Right ventricle myocardium inferior (tissue), 1 donor: ENCODE results near the gene TPP1. TPM values are rescaled to one million over a fixed set of nuclear protein-coding genes. Genes with fewer than 3 reads are reported as not detected.
A peak's percentile ranks its signal among the peaks of the same experiment; 100 is the strongest.

Experiments
- ATAC-seq: fragments of 200-7000 bp; cut with Tn5 transposase; one replicate; pipeline ENCODE4 v1.9.1; 2020; ENCODE audit warnings: mild to moderate bottlenecking, moderate library complexity
- DNase-seq: peaks from one replicate; pipeline ENCODE4 v3.0.0; 2021; ENCODE audit errors: missing footprints
- intact Hi-C: fragments of 100-400 bp; cut with DNase I; formaldehyde crosslinking; loops from one replicate; pipeline ENCODE4 v1.11.0; 2022
- long read RNA-seq: library from polyadenylated mRNA; unstranded; transcript quantifications from one replicate; pipeline ENCODE4 v2.0.0, GENCODE V29; 2021
- total RNA-seq: library from RNA; stranded (reverse); fragmentation: NEBNext Ultra II Directional; extraction: Animal tissue kit (Norgen Biotek cat#: 25700); gene quantifications from one replicate; pipeline ENCODE4 v1.2.1, GENCODE V29; 2021
- donor health status: DM: no; HTN: yes; CAD: no; lungs with severe emphysema.

TPP1 gene
- 81.5 TPM for total RNA-seq
- long read RNA-seq, transcript TPP1-201 (13 exons, 3,560 nt), result major isoform, 32 of 48 reads
- long read RNA-seq, transcript TPP1-214 (12 exons, 3,578 nt), result minor isoform, 7 of 48 reads
- long read RNA-seq, partial matches to known transcripts, result 5 of 48 reads
- long read RNA-seq, other reads (novel, unspliced or antisense), result 1 of 48 reads

DNA sequence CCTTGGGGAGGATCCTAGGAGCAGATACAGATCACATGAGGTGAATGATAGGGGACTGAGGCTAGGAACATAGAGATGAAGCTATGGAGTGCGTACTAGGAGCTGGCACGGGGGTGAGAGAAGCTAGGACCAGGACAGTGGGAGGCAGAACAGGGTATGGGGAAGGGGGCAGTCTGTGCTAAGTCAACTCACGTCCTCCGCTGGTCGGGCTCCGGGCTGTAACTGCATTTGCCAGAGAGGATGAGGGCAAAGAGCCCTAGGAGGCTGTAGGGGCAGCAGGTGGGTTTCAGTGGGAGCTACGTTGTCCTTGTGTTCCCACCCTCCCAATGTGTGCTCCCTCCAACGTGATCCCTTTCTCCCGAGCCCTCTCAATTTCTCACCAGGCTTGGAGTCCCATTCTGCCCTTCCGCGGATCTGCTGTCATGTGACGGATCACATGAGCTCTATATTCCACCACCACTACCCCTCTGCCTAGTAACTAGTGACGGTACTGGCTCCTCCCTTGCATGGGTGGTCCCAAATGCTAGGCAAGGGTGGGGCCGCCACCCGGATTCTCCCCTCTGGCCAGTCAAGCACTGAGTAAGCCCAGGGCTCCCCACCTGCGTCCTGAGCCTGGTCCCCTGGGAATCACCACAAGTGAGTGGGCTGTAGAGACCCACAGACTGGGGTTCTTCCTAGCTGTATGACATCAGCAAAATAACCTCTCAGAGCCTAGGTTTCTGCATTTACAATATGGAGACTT is at the start of gene TPP1:
Gene TPP1 (minus strand): TSS at position 419 of the 742 bp plus-strand sequence. CDS start 22 bp downstream, at position 397.
- intact Hi-C loops, result no loop called here

GRCh38 chr11:6667733-6668374 is 48.6 kb upstream of the TPP1 start:
- intact Hi-C loops, result loop anchor here (5.0 kb wide), 1 partner anchor 136 kb away; no protein-coding TSS in a partner anchor
- no peak for DNase-seq

More for the DNA sequence above, at the start of gene TPP1:
- DNase-seq, result peak; percentile 94
- peak; percentile 97 for ATAC-seq

GRCh38 chr11:6666302-6667183 is 47.3 kb upstream of the TPP1 start:
- intact Hi-C loops, result loop anchor here (5.0 kb wide), 1 partner anchor 134 kb away; no protein-coding TSS in a partner anchor
- no peak for DNase-seq
- no peak for ATAC-seq

More at GRCh38 chr11:6667733-6668374, 48.6 kb upstream of the TPP1 start:
- ATAC-seq, result peak; percentile 60

DNA sequence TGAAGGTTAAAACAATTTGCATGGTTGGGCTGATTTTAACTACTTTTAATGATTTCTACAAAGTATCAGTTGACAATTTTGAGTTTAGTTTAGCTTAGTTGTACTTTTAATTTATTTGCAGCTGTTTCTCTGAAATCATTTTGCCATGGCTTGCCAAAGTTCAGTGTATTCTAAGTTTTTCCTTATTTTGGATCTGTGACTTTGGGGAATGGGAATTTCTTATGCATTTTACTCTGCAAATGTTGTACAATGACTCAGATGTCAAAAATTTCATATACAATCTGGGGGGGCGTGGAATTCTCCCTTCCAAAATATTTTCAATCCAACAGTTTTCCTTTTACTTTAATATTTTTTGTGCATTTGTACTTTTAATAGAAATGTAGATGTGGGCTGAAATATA is 45.3 kb upstream of the TPP1 start:
- intact Hi-C loops, result no loop called here
- DNase-seq (no peak), ATAC-seq (no peak)

GRCh38 chr11:6663794-6664469 is 44.7 kb upstream of the TPP1 start:
- ATAC-seq (peak; percentile 65), DNase-seq (no peak)
- intact Hi-C loops, result no loop called here

- no peak for DNase-seq
- no peak for ATAC-seq
- intact Hi-C loops, result no loop called here
Measured at GRCh38 chr11:6660712-6661111, 41.5 kb upstream of the TPP1 start.

- no peak for DNase-seq
- ATAC-seq, result no peak
- intact Hi-C loops, result no loop called here
Measured at GRCh38 chr11:6658647-6659046, 39.4 kb upstream of the TPP1 start.

- no peak for DNase-seq
- intact Hi-C loops, result no loop called here
- ATAC-seq, result no peak
Measured at GRCh38 chr11:6657346-6657745, 38.1 kb upstream of the TPP1 start.

- ATAC-seq (no peak), DNase-seq (no peak)
- intact Hi-C loops, result no loop called here
Measured at GRCh38 chr11:6656936-6657335, 37.7 kb upstream of the TPP1 start.

DNA sequence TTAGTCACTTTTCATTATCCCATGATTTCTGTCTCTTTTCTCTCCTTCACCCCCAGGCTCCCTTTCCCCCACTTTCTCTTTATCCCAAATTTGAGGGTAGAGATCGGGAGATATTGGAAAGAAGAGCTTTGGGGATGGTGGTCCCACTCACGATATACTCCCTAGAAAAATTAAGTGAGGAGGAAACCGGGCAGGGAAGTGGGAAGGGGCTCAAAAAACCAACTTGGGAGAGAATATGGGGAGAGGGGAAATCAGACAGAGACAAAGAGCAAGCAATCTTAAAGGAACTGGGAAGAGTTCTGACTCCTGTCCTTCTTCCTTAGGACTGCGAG is 37.3 kb upstream of the TPP1 start:
- no peak for ATAC-seq
- intact Hi-C loops, result no loop called here
- DNase-seq, result no peak

GRCh38 chr11:6655790-6656583 is 36.8 kb upstream of the TPP1 start, which contains the start of gene DCHS1:
Gene DCHS1 (minus strand): TSS chr11:6655809. CDS start chr11:6641613, 14,196 bp downstream.
- ATAC-seq (peak; percentile 42), DNase-seq (peak; percentile 74)
- intact Hi-C loops, result no loop called here

- DNase-seq (peak; percentile 68), ATAC-seq (peak; percentile 50)
- intact Hi-C loops, result no loop called here
Measured at GRCh38 chr11:6655020-6655789, 36.0 kb upstream of the TPP1 start.

DNA sequence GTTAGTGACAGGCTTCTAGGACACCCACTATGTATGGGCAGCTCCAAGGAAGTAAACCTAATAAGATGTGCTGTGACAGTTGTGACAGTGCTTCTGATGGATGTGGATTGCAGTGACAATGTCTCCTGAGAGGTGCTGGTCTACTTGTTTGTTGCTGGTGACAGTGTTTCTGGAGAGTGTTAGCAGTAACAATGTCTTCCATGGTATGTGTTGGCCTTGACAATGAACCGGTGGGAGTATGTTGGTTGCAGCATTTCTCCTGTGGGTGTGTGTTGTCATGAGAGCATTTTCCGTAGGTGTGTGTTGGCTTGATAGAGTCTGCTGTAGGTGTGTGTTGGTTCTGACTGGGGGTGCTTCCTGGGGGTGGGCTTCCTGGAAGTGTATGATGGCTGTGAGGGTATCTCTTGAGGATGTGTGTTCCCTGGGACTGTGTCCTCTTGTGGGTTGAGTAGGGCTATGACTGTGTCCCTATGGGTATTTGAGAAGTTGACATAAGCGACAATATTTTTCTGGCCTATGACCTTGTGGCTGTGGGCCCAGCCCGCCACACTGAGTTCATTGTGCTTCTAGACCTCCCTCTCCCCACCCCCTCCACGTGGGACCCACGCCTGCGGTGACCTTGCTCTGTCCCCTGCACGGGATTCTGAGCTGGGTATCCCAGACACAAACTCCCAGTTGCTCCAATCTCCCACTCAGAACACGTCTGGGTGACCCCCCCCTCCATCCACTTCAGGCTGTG is 35.2 kb upstream of the TPP1 start:
- intact Hi-C loops, result no loop called here
- ATAC-seq (peak; percentile 42), DNase-seq (peak; percentile 67)

DNA sequence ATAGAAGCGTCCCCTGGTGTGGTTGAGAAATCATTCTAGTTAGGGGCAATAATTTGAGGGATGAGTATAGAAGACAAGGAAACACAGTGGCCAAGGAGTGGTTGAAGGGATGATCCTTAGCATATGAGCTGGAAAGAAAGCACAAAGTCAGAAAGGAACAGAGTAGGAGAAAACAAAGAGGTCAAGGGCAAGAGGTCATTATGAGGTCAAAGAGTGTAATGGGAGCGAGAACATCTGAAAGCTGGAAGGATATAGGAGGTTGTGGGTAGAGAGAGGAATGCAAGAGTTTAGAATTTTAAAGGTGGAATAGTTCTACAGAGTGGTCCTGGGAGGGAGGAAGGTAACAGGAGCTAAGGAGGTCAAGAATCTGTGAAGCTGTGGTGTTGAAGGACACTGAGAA is 34.4 kb upstream of the TPP1 start:
- no peak for ATAC-seq
- DNase-seq, result no peak

DNA sequence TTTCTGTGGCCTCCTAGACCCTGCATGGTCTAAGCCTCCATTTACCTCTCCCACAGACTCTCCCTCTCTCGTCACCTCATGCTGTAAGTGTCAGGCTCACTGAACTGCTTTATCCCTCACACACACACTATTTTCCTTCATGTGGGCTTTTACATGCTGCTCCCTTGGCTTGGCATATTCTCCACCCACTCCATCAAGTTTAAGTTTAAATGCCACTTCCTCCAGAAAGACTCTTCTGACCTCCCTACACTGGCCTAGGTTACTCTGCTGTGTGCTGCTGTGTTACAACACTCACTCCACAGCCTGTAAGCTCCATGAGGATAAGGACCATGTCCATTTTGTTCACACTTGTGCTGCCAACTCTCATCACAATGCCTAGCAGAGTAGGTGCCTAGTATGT is 33.9 kb upstream of the TPP1 start:
- no peak for DNase-seq
- intact Hi-C loops, result no loop called here
- no peak for ATAC-seq

More for the DNA sequence above, 34.4 kb upstream of the TPP1 start:
- intact Hi-C loops, result no loop called here

GRCh38 chr11:6652182-6652581 is 33.0 kb upstream of the TPP1 start:
- intact Hi-C loops, result no loop called here
- no peak for DNase-seq
- no peak for ATAC-seq
